ENCODE results near the gene APBA2.
"Not testable (repeated sequence)": the region's sequence is repeated elsewhere in the genome, so short reads cannot be mapped to it uniquely, and the experiment has no call there.

APBA2 gene

DNA sequence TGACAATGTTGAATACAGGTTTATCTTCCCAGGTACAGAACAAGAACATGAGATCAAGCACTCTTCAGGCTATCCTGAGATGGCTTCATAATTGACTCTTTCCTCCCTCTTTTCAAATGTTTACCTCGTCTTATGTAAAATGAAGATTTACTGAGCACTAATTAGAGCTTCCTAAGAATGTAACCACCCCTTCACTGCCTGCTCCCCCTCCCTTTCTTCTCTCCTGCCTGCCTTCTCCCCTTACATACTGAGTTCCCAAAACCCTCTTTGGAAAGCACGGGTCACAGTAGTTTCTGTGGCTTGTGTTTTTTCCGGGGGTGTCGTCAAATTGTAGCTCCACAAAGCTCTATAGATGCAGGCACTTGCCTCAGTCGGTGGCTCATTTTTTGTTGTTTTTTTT is 32.1 kb upstream of the APBA2 start:
- not testable (repeated sequence) for H3K27me3 ChIP-seq (ENCODE audit: control insufficient read depth in 5 of 5, insufficient read depth in 4 of 5, low read length in 5 of 5); H3K9me3 ChIP-seq (ENCODE audit: control insufficient read depth in 5 of 5, low read length in 5 of 5); H3K36me3 ChIP-seq (ENCODE audit: control insufficient read depth in 5 of 5, insufficient read depth in 5 of 5, low read length in 5 of 5); H3K9ac ChIP-seq (ENCODE audit: low read length in 5 of 5); H3K4me3 ChIP-seq (ENCODE audit: low read depth in 1 of 5, low read length in 5 of 5); H3K4me1 ChIP-seq (ENCODE audit: control insufficient read depth in 5 of 5, insufficient read depth in 5 of 5, low read length in 5 of 5); H3K27ac ChIP-seq (ENCODE audit: low read depth, low read length)

DNA sequence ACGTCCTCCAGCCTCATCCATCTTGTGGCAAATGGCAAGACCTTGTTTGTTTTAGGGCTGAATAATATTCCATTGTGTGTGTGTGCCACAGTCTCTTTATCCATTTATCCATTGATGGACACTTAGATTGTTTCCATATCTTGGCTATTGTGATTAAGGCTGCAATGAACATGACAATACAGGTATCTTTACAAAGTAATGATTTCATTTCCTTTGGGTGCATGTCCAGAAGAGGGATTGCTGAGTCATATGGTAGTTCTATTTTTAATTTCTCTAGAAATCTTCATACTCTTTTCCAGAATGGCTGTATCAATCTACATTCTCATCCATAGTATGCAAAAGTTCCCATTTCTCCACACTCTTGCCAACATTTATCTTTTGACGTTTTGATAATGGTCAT is 31.2 kb upstream of the APBA2 start:
- H3K36me3 ChIP-seq (ENCODE audit: control insufficient read depth in 5 of 5, insufficient read depth in 5 of 5, low read length in 5 of 5); H3K9ac ChIP-seq (ENCODE audit: low read length in 5 of 5); H3K27me3 ChIP-seq (ENCODE audit: control insufficient read depth in 5 of 5, insufficient read depth in 4 of 5, low read length in 5 of 5); H3K4me3 ChIP-seq (ENCODE audit: low read depth in 1 of 5, low read length in 5 of 5); H3K27ac ChIP-seq (ENCODE audit: low read depth, low read length); H3K9me3 ChIP-seq (ENCODE audit: control insufficient read depth in 5 of 5, low read length in 5 of 5); H3K4me1 ChIP-seq (ENCODE audit: control insufficient read depth in 5 of 5, insufficient read depth in 5 of 5, low read length in 5 of 5): not testable (repeated sequence)

DNA sequence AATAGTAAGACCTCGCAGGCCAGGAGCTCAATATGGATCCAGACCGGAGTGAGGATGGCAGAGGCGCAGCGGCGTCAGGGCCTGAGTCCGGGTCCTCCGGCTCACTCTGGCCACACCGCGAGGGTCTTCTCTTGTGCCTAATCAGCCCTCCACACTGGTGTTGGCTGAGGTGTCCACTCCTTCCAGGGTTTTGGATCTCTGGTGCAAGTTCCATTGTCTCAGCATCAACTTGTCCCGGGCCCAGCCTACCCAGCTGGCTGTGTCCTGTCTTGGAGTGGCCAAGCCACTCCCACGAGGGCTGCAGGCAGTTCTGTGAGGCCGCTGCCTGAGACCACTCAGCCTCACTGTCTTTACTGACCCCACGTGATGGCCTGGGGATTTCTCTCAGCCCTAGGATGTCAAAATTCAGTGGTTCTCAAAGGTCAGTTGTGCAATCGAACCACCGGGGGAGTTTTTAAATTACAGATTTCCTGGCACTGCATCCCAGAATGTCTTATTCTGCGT is 24.7 kb upstream of the APBA2 start:
- H3K9ac ChIP-seq (ENCODE audit: low read length in 5 of 5): no peak overlapping the region
- no peaks in the 10 kb centered on the region for H3K27me3 ChIP-seq (ENCODE audit: control insufficient read depth in 5 of 5, insufficient read depth in 4 of 5, low read length in 5 of 5)
- peaks cover 0 to 10% (median 4%) of the 10 kb centered on the region in 5 donors for H3K4me1 ChIP-seq (ENCODE audit: control insufficient read depth in 5 of 5, insufficient read depth in 5 of 5, low read length in 5 of 5)
- H3K36me3 ChIP-seq (ENCODE audit: control insufficient read depth in 5 of 5, insufficient read depth in 5 of 5, low read length in 5 of 5): no peaks in the 10 kb centered on the region
- no peak overlapping the region for H3K4me3 ChIP-seq (ENCODE audit: low read depth in 1 of 5, low read length in 5 of 5)
- H3K27ac ChIP-seq (ENCODE audit: low read depth, low read length): no peak overlapping the region
- no peaks in the 10 kb centered on the region for H3K9me3 ChIP-seq (ENCODE audit: control insufficient read depth in 5 of 5, low read length in 5 of 5)

DNA sequence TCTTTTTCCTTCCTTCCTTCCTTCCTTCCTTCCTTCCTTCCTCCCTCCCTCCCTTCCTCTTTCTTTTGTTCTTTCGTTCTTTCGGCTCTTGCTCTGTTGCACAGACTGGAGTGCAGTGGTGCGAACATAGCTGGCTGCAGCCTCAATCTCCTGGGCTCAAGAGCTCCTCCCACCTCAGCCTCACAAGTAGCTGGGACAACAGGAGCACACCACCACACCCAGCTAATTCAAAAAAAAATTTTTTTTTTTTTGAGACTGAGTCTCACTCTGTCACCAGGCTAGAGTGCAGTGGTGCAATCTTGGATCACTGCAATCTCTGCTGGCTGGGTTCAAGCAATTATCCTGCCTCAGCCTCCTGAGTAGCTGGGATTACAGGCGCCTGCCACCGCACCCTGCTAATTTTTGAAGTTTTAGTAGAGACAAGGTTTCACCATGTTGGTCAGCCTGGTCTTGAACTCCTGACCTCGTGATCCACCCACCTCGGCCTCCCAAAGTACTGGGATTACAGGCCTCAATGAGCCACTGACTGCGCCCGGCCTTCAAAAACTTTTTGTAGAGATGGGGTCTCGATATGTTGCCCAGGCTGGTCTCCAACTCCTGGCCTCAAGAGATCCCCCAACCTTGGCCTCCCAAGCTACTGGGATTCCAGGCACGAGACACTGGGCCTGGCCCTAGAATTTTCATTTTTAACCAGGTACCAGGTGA is 24.0 kb upstream of the APBA2 start:
- H3K4me3 ChIP-seq (ENCODE audit: low read depth in 1 of 5, low read length in 5 of 5); H3K36me3 ChIP-seq (ENCODE audit: control insufficient read depth in 5 of 5, insufficient read depth in 5 of 5, low read length in 5 of 5); H3K9me3 ChIP-seq (ENCODE audit: control insufficient read depth in 5 of 5, low read length in 5 of 5); H3K9ac ChIP-seq (ENCODE audit: low read length in 5 of 5); H3K27me3 ChIP-seq (ENCODE audit: control insufficient read depth in 5 of 5, insufficient read depth in 4 of 5, low read length in 5 of 5); H3K27ac ChIP-seq (ENCODE audit: low read depth, low read length): not testable (repeated sequence)
- H3K4me1 ChIP-seq (ENCODE audit: control insufficient read depth in 5 of 5, insufficient read depth in 5 of 5, low read length in 5 of 5): peaks cover 0 to 10% (median 4%) of the 10 kb centered on the region in 5 donors

DNA sequence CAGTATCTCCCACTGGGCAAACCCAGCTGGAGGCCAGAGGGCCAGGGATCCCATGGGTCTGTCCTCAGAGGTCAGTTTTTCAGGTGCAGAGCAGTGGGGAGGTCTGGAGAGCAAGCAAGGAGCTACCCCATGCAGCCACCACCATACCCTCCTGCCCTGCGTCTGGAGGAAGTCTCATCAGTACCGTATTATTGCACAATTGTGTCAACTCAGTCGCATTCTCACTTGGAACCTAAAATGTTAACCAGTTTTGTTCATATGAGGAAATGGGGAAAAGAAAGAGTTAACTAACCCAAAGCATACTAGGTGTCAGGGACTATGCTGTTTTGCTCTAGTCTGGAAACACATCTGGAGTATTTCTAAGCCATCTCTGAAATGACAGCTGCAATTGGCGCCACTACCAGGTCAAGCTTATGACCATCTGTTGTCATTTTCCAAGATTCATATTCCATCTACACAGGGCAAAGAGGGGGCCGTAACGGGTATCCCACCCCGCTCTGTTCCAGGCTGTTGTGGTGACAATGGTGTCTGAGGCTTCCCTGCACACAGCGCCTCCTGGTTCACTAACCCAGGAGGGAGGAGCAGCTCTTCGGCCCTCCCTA is 16.9 kb upstream of the APBA2 start:
- Histone ChIP-seq H3K4me1 (ENCODE audit: control insufficient read depth in 5 of 5, insufficient read depth in 5 of 5, low read length in 5 of 5) (no peaks in the 10 kb centered on the region), H3K9ac (ENCODE audit: low read length in 5 of 5) (no peak overlapping the region), H3K27ac (ENCODE audit: low read depth, low read length) (no peak overlapping the region), H3K4me3 (ENCODE audit: low read depth in 1 of 5, low read length in 5 of 5) (no peak overlapping the region), H3K36me3 (ENCODE audit: control insufficient read depth in 5 of 5, insufficient read depth in 5 of 5, low read length in 5 of 5) (no peaks in the 10 kb centered on the region), H3K27me3 (ENCODE audit: control insufficient read depth in 5 of 5, insufficient read depth in 4 of 5, low read length in 5 of 5) (peaks cover 0 to 6% (median 0%) of the 10 kb centered on the region in 5 donors), H3K9me3 (ENCODE audit: control insufficient read depth in 5 of 5, low read length in 5 of 5) (peaks cover 2 to 8% (median 3%) of the 10 kb centered on the region in 5 donors)

DNA sequence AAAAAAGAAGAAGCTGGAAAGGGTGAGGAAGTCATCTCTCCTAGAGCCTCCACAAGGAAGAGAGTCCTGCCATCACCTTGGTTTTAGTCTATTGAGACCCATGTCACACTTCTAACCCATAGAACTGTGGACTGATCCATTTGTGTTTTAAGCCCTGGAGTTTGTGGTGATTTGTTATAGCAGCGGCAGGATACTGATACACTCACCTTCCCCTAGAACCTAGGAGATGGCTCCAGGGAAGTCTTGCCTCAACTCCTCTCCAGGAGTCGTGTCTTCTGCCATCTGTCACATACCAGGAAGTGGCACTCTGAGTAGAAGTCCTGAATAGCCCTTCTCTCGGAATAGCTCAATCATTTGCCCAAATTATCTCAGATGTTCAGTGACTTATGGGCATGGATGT is 14.6 kb upstream of the APBA2 start:
- Histone ChIP-seq H3K4me3 (ENCODE audit: low read depth in 1 of 5, low read length in 5 of 5) (no peak overlapping the region), H3K27ac (ENCODE audit: low read depth, low read length) (no peak overlapping the region), H3K9me3 (ENCODE audit: control insufficient read depth in 5 of 5, low read length in 5 of 5) (peaks cover 2 to 8% (median 3%) of the 10 kb centered on the region in 5 donors), H3K9ac (ENCODE audit: low read length in 5 of 5) (no peak overlapping the region), H3K27me3 (ENCODE audit: control insufficient read depth in 5 of 5, insufficient read depth in 4 of 5, low read length in 5 of 5) (peaks cover 0 to 6% (median 0%) of the 10 kb centered on the region in 5 donors), H3K4me1 (ENCODE audit: control insufficient read depth in 5 of 5, insufficient read depth in 5 of 5, low read length in 5 of 5) (peaks cover 0 to 3% (median 0%) of the 10 kb centered on the region in 5 donors), H3K36me3 (ENCODE audit: control insufficient read depth in 5 of 5, insufficient read depth in 5 of 5, low read length in 5 of 5) (no peaks in the 10 kb centered on the region)

DNA sequence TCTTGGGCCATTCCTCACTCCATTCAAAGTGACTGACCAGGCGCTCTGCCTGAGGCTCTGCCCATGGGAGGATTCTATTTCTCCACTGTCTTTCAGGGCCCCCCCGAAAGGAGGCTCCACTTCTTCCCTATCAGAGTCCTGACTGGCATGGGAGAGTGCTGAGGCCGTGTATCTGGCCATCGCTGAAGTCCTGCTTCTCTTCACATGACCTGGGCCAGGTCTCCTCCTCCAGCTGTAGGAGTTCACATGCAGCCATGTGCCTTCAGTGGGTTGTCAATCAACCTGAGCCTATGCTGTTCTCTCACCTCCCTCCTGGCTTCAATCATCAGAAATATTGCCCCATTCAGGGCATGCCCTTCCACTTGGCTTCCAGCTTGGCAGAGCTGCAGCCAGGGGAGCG is 12.8 kb upstream of the APBA2 start:
- Histone ChIP-seq H3K4me1 (ENCODE audit: control insufficient read depth in 5 of 5, insufficient read depth in 5 of 5, low read length in 5 of 5) (peaks cover 0 to 3% (median 0%) of the 10 kb centered on the region in 5 donors), H3K27ac (ENCODE audit: low read depth, low read length) (no peak overlapping the region), H3K9me3 (ENCODE audit: control insufficient read depth in 5 of 5, low read length in 5 of 5) (peaks cover 0 to 6% (median 3%) of the 10 kb centered on the region in 5 donors), H3K36me3 (ENCODE audit: control insufficient read depth in 5 of 5, insufficient read depth in 5 of 5, low read length in 5 of 5) (no peaks in the 10 kb centered on the region), H3K27me3 (ENCODE audit: control insufficient read depth in 5 of 5, insufficient read depth in 4 of 5, low read length in 5 of 5) (peaks cover 0 to 7% (median 0%) of the 10 kb centered on the region in 5 donors), H3K9ac (ENCODE audit: low read length in 5 of 5) (no peak overlapping the region), H3K4me3 (ENCODE audit: low read depth in 1 of 5, low read length in 5 of 5) (no peak overlapping the region)

DNA sequence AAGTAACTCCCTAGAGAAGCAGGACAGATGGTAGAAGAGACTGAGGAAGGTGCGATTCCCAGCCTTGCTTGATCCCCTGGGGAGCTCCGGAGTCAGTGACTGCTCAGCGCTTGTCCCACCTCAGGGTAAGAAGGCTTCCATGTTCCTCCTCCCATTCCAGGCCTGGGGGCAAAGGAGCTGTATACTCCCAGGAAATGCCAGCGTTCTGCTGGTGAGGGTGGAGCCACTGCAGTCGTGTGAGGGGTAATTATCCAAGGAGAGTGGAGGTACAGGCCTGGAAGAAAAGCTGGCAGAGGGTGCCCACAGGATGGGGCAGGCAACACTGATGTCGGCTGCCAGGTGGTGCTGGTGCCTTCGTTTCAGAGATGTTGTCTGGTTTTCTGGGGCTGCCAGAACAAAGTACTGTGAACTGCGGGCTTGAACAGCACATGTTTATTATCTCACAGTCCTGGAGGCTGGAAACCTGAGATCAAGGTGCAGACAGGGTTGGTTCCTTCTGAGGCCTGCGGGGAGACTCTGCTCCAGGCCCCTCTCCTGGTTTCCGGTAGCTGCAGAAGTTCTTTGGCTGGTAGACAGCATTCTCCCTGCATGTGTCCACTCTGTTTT is 12.1 kb upstream of the APBA2 start:
- no peaks in the 10 kb centered on the region for H3K36me3 ChIP-seq (ENCODE audit: control insufficient read depth in 5 of 5, insufficient read depth in 5 of 5, low read length in 5 of 5)
- H3K4me3 ChIP-seq (ENCODE audit: low read depth in 1 of 5, low read length in 5 of 5): no peak overlapping the region
- H3K4me1 ChIP-seq (ENCODE audit: control insufficient read depth in 5 of 5, insufficient read depth in 5 of 5, low read length in 5 of 5): peaks cover 0 to 3% (median 0%) of the 10 kb centered on the region in 5 donors
- H3K27me3 ChIP-seq (ENCODE audit: control insufficient read depth in 5 of 5, insufficient read depth in 4 of 5, low read length in 5 of 5): peaks cover 0 to 7% (median 0%) of the 10 kb centered on the region in 5 donors
- no peak overlapping the region for H3K9ac ChIP-seq (ENCODE audit: low read length in 5 of 5)
- H3K9me3 ChIP-seq (ENCODE audit: control insufficient read depth in 5 of 5, low read length in 5 of 5): peaks cover 0 to 4% (median 2%) of the 10 kb centered on the region in 5 donors
- H3K27ac ChIP-seq (ENCODE audit: low read depth, low read length): no peak overlapping the region

DNA sequence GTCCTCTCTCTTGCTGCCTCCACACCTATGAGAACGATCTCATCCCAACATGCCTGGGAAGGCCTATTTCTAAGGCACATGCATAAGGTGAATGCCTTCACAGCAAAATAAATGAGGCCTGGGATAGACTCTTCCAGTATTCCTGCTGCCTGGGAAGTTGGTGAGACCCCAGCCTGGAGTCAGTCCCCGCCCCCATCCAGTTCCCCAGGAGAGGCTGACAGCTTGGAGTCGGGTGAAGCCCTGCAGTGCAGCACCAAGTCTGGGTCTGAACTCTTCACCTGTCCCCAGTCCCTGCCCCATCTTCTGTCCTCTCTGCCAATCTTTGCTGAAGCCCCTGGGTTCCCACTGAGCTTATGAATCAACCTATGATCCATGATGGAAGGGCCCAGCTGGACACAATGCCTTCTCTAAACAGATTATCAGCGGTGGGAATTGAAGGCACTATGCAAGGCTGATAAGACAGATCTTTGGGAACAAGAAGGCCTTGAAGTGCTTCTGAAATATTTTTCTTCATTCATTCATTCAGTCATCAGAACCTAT is 10.2 kb upstream of the APBA2 start:
- Histone ChIP-seq H3K27ac (ENCODE audit: low read depth, low read length) (no peak overlapping the region), H3K27me3 (ENCODE audit: control insufficient read depth in 5 of 5, insufficient read depth in 4 of 5, low read length in 5 of 5) (peaks cover 0 to 7% (median 1%) of the 10 kb centered on the region in 5 donors), H3K36me3 (ENCODE audit: control insufficient read depth in 5 of 5, insufficient read depth in 5 of 5, low read length in 5 of 5) (no peaks in the 10 kb centered on the region), H3K4me1 (ENCODE audit: control insufficient read depth in 5 of 5, insufficient read depth in 5 of 5, low read length in 5 of 5) (peaks cover 0 to 3% (median 0%) of the 10 kb centered on the region in 5 donors), H3K9me3 (ENCODE audit: control insufficient read depth in 5 of 5, low read length in 5 of 5) (peaks cover 0 to 4% (median 2%) of the 10 kb centered on the region in 5 donors), H3K9ac (ENCODE audit: low read length in 5 of 5) (no peak overlapping the region), H3K4me3 (ENCODE audit: low read depth in 1 of 5, low read length in 5 of 5) (no peak overlapping the region)

Measured in subcutaneous abdominal adipose tissue (tissue), 5 donors.